ENCODE measurements around the gene PIK3CD.

DNA sequence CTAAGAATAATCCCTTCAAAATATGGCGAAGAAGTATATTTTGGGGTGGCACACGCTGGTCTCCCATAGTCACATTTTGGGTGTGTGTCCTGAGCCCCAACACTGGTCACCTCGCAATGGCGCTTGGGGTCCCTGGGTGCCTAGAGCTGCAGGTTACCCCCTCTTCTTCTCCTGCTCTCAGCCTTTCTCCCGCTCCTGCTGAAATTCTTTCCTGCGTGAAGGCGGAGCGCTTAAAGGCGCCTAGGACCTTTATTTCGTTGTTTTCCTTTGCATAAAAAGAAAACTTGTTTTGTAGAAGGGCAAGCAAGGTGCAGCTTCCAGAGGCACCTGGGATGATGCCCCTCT, 339 bp upstream of the PIK3CD start:
- TF ChIP-seq TAF1 (IDR thresholded peaks at IDR 0.05; ENCODE audit: low read depth): no peak
- TF ChIP-seq, protein P1, sequence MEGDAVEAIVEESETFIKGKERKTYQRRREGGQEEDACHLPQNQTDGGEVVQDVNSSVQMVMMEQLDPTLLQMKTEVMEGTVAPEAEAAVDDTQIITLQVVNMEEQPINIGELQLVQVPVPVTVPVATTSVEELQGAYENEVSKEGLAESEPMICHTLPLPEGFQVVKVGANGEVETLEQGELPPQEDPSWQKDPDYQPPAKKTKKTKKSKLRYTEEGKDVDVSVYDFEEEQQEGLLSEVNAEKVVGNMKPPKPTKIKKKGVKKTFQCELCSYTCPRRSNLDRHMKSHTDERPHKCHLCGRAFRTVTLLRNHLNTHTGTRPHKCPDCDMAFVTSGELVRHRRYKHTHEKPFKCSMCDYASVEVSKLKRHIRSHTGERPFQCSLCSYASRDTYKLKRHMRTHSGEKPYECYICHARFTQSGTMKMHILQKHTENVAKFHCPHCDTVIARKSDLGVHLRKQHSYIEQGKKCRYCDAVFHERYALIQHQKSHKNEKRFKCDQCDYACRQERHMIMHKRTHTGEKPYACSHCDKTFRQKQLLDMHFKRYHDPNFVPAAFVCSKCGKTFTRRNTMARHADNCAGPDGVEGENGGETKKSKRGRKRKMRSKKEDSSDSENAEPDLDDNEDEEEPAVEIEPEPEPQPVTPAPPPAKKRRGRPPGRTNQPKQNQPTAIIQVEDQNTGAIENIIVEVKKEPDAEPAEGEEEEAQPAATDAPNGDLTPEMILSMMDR (IDR thresholded peaks at IDR 0.05; ENCODE audit: poor library complexity, severe bottlenecking): no peak
